GM19455 (cell line): ENCODE data around the gene SNX25.
"Not testable (repeated sequence)": the region's sequence is repeated elsewhere in the genome, so short reads cannot be mapped to it uniquely, and the experiment has no call there.

ENCODE experiments used
- ATAC-seq: cut with Tn5 transposase; IDR thresholded peaks from one replicate; pipeline ENCODE4 v1.9.1; 2021; ENCODE audit not compliant: unreplicated experiment

Gene SNX25

DNA sequence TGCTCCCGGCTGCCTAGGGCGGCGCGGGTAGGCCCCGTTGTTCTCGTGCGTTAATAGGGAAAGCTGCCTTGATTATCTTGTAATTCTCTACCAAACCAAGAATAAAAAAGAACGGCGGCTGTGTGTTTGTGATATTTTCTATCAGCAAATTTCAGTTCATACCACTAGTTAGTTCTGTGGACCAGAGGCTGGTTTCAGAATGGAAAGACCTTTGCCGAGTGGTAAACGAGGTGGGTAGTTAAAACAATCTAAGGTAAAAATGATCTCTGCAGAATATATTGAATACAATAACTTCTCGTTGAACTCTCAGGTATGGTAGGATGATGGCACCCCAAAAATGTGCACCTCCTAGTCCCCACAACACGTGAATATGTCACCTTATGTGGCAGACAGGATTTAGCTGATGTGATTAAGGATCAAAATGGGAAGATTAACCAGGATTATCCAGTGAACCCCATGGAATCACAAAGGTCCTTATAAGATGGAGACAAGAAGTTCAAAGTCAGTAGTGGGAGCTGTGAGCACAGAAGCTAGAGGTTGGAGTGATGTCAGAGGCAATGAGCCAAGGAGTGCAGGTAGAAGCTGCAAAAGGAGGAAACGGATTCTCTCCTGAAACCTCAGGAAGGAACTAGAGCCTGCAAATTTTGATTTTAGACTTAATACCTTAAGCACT is 5.0 kb upstream of the SNX25 start:
- ATAC-seq: no peak

DNA sequence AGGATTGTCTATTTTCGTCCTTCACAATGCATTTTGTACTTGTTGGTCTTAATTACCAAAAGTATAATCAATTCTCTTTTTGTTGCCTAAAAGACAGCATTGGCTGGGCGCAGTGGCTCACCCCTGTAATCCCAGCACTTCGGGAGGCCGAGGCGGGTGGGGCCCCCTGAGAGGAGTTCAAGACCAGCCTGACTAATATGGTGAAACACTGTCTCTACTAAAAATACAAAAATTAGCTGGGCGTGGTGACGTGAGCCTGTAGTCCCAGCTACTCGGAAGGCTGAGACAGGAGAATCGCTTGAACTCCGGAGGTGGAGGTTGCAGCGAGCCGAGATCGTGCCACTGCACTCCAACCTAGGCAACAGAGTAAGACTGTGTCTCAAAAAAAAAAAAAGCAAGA is 4.3 kb upstream of the SNX25 start:
- not testable (repeated sequence) for ATAC-seq

GRCh38 chr4:185205697-185206342 is 3.6 kb upstream of the SNX25 start:
- ATAC-seq: no peak

GRCh38 chr4:185207466-185207865 is 1.9 kb upstream of the SNX25 start:
- ATAC-seq: no peak

- ATAC-seq: peak; percentile 15
These were observed 379 bp downstream of the SNX25 start for GRCh38 chr4:185209852-185210101.

- peak; percentile 15 for ATAC-seq
These were observed 944 bp downstream of the SNX25 start for GRCh38 chr4:185210102-185210981.

DNA sequence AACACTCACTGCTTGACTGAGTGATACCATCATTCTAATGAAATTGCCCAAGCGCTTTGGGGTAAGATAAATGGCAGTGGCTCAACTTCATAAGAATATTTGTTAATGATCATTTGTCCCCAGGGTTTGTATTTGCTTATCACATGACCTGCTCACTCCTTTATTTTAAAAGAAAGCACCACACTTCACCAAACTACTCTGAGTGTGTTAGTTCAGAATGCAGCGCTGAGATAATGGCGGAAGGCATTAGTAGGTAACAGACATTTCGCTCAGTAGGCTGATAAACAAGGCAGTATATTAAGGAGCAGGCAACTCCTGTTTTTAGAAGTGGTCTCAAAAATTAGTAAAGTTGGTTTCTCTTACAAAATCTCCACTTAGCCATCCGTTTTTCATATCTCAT is 1.6 kb downstream of the SNX25 start:
- no peak for ATAC-seq

DNA sequence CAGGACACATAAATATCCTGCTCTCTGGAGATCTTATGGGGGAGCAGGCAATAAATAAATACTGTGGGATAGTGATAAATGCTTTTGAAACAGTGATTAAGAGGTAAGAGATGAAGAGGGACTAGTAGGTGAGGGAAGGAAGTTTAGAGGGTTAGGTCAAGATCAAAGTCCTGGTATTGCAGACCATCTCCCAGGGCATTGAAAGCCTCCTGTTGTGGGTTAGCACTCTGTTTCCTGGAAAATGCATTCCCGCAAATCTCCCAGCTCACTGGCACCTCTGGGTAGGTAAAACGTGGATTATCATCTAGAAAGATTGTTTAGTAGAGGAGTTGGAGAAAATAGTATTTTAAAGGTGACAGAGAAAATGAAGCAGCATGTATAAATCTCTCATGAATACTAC is 2.2 kb downstream of the SNX25 start:
- no peak for ATAC-seq

GRCh38 chr4:185212581-185212980 is 3.2 kb downstream of the SNX25 start:
- no peak for ATAC-seq

- peak; percentile 20 for ATAC-seq
These were observed 4.5 kb downstream of the SNX25 start for GRCh38 chr4:185213877-185214276.

DNA sequence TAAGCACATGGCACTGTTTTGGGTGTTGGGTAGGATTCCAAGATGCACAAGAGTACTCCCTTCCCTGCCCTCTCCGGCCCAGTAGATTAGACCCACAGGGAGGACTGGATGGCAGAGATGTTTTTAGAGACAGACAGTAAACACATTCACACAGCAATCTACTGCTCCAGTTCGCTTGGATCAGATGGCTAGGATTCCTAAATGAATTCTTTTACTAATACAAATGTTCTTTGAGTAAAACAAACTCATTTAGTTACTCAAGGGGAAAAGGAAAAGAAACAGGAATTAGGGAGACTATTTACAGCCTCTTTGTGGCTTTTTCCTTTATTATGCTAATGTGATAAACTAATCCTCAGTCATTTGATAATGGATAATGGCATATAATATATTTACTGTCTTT is 5.9 kb downstream of the SNX25 start:
- no peak for ATAC-seq

DNA sequence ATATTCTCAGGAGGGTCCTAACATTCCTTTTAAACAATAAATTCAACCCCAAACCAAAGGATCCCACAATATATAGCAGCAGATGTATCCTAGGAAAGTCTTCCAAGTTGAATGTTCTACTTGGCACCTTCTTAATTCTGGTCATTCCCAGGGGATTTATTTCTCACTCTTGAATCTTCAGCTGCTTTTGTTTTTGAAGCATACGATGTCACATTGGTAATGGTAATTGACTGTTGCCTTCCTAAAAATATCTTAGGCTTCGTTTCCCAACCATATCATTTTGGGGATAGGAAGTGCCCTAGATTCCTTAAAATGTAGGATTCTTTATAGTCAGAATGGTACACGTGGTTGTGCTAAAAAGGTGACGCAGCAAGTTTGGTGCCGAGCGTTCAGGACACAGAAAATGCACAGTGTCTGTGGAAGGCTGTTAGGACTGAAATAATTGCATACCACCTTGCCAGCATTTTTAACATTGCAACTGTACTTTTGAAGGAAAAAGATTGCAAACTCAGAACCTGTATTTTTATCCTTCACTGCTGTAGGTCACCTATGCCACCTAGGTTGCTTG is 8.1 kb downstream of the SNX25 start:
- ATAC-seq: no peak

- ATAC-seq: no peak
These were observed 8.9 kb downstream of the SNX25 start for GRCh38 chr4:185218312-185218711.

GRCh38 chr4:185219551-185220344 is 10.3 kb downstream of the SNX25 start:
- ATAC-seq: peak; percentile 67

DNA sequence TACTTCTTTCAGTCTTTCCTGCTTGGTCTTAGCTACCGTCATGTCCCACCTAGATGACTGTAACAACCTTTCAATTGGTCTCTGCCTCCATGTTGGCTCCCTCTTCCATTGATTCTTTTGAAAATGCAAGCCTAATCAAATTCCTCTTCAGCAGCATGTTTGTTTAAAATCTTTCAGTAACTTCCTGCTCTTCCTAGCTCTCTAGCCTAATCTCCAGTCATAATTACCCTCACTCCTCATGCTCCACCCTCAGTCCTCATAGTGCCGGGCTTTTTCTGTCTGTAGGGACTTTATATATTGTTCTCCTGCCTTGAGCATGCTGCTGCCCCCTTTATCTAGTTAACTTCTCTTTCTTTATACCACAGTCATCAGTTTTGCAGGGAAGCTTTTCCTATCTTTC is 12.1 kb downstream of the SNX25 start:
- no peak for ATAC-seq

GRCh38 chr4:185221912-185222311 is 12.5 kb downstream of the SNX25 start:
- no peak for ATAC-seq

DNA sequence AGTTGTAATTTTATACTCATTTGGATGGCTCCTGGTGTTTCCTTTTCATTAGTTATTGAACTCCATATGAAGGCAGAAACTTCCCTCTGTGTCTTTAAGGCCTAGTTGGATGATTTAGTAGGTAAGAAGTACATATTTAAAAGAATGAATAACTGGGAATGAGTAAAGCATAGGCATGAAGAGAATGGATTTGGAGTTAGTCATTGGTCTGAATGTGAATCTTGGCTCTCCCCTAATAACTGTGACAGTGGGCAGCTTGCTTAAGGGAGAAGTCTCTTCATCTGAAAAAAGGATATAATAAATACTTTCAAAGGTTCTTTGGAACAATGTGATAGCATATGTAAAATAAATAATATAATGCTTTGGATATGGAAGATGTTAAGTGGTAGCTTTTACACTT is 13.2 kb downstream of the SNX25 start:
- no peak for ATAC-seq

GRCh38 chr4:185224597-185224996 is 15.2 kb downstream of the SNX25 start:
- ATAC-seq: no peak

DNA sequence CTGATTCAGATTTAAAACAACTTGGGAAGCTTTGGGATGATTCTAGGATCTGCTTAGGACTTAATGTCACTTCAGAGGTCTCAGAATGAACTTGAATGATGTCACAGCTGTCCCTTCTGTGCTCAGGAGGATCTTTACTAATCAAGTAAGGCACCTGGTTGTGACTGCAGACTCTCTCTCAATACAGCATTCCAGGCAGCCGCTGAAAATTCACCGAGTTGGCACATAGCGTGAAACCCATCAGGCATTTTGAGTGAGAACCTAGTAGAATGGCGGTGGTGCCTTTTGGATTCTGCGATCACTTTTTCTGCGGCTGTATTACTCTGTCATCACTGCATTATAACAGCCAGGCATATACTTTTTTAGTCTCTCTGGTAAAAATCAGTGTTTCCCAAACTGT is 16.5 kb downstream of the SNX25 start:
- no peak for ATAC-seq

- no peak for ATAC-seq
These were observed 17.7 kb downstream of the SNX25 start for GRCh38 chr4:185227131-185227551.

DNA sequence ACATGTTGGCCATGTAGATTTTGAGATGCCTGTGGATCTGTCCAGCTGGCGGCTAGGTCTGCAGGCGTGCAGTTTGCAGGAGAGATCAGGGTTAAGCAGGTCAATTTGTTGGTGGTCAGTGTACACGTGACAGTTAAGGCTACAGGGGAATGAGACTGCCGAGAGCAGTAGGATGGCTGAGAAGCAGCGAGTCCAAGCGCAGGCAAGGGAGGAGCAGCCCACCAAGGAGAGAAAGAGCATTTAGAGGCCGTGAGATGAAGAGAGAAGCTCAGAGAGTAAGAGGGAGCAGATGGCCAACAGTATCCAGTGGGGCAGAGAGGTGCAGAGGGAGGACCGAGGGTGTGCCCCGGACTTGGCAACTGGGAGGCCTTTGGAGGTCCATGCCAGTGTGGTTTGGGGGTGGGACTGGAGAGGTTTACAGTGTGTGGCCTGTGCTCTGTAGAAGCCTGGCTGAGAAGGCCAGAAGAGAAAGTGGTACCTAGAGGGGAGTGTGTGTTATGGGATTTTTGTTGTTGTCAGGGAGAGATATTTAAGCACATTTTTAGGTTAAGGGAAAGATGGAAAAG is 18.4 kb downstream of the SNX25 start:
- ATAC-seq: no peak
